ENCODE results near the gene FIP1L1.

The FIP1L1 gene

GRCh38 chr4:53476232-53477037, 99.0 kb downstream of the FIP1L1 start:
- DNase-seq (ENCODE audit: low read depth), result no peak

- DNase-seq (ENCODE audit: low read depth), result no peak
Observed at GRCh38 chr4:53477038-53477565, 99.7 kb downstream of the FIP1L1 start.

DNA sequence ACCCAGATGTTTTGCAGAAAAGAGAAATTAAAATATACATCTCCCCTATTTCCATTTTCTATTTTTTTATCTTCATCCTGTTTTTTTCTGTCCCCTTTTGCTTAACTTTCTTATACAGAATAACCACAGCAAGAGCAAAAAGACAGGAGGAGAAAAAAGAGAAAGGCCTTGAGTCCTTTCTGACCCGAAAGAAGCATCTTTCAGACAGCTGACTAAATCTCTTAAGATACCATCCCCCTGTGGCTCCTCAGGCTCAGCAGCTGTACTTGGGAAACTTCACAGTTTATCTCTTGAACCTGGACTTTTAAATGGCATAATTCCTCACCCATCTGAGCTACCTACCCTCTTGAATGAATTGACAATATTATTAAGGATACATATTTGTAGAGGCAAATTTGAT, 100.2 kb downstream of the FIP1L1 start:
- no peak for DNase-seq (ENCODE audit: low read depth)

GRCh38 chr4:53478671-53479456, 101.4 kb downstream of the FIP1L1 start:
- no peak for DNase-seq (ENCODE audit: low read depth)

DNA sequence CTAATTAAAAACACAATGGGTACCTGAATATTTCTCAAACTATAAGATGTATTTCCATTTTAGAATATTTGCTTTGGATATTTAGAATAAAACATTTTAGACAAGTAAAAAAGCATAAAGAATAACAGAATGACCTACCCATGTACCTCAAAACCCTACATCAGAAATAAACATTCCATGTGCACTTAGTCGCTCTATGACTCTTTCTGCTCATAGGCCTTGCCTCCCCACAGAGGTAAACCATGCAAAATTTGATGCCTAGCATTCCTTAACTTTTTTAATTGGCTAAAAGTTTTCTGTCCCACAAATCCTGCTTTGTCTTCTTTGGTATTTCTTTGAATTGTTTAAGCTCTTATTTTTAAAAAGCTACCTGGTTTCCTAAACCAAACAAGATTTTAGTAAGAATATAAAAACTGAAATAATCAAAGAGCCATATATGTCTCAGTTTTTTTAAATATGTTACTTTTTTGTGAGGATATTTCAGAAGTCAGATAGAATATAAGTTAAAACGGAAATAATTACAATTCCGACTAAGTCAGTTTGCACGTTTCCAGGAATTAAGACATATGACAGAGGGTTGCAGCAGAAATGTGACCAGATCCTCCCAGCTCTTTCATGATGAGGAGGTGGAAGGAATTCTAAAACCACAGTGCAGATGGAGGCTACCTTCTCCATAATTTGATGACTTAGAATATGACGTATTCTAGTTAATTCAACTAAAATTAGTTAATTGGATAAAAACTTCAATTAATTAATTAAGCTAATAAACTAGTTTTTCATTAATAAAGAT, 102.5 kb downstream of the FIP1L1 start:
- no peak for DNase-seq (ENCODE audit: low read depth)

DNA sequence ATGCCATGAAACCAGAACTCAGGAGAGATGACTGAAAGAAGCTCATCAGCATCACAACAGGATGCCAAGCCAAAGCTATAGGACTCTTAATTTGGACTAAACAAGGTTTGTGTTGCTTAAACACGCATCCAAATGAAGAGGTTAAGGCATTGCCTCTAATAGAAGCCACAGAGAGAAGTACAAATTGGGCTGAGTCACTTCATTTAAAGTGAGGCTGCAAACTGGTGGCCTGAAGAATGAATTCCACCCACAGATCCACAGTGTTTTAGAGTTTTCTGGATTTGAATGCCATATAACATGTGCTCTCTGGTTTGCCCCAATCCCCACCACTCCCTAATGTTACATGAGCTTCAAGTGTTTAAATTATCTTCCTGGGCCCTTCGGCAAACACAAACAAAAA, 103.5 kb downstream of the FIP1L1 start:
- no peak for DNase-seq (ENCODE audit: low read depth)

DNA sequence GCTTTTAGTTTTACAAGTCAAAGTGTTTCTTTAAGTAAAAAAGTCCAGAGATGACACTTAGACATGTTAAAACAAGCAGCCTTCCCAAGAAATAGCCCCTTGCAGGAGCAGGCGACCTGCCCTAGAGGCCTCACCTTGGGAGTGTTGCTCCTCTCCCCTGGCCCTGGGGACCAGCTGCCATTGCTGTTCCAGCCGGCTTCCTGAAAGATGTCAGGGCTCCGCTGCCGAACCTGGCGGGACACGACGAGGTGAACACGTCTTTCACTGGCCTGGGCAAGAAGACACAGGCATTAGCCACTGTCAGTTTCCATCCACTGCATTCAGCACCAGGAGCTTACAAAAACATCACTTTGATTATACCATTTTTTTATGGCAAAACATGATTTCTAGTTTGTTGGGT, 104.1 kb downstream of the FIP1L1 start:
- DNase-seq (ENCODE audit: low read depth), result no peak

- no peak for DNase-seq (ENCODE audit: low read depth)
Observed at GRCh38 chr4:53483250-53483649, 105.8 kb downstream of the FIP1L1 start.

DNA sequence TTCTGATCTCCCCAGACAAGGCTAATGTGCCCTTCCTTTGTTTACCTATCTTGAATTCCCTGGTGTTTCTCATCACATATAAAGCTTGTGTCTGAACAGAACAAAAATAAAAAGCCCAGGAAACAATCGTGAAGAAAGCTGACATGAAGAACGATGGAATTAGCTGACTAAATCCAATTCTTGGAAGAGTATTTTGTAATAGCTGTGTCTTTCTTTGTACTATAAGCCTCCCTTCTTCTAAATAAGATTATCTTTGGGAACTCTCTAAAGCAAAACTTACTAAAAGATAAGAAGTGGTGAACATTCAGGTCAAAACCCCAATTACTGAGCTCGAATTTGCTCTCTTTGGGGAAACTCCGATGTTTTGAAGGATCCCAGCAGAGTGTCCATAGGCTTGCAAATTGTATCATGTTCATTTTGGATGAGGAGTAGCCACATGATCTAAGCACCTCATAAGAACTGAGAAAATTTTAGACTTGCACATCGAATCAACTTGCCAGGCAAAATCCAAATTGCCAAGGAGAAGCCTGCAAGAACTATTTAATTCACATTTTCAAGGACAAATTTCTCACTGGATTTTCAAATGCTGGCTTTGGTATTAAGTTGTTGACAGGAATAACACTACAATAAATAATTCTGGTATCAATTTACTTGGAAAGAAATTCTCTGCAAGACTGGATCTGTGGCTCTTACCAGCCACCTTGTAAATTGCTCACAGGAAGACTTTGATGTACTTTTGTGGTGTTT, 107.6 kb downstream of the FIP1L1 start:
- no peak for DNase-seq (ENCODE audit: low read depth)

DNA sequence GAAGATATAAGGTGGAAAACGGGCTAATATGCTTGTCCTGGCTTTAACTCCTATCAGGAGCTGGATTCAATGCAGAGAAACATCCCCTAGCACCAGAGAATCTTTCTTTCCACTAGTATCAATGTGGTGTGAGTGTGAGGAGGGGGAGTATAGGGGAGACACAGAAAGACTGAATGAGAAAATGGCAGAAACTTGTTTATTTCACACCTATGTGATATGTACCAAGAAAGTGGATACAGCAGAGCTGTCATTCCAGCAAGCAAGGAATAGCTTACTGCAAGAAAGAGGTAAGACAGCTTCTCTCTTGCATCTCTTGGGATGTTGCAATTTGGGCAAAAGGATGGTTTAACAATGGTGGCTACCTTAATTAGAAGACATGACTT, 108.2 kb downstream of the FIP1L1 start:
- no peak for DNase-seq (ENCODE audit: low read depth)

DNA sequence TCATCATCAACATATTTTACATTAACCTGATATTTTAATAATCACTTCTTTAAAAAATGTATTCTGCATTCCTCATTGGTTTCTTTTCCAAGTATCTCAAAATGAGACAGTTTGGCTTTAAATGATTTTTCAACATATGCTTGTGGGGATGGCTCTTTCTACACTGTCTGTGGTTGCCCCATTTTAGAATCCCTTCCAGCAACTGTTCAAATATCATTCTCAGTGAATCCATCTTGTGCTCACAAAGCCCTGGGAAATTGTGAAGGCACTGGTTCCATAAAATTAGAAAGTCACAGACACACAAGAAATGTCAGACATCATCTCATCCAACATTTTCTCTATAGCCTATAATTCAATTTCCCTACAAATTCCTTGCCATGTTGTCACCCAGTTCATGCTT, 110.3 kb downstream of the FIP1L1 start:
- DNase-seq (ENCODE audit: low read depth), result no peak

DNA sequence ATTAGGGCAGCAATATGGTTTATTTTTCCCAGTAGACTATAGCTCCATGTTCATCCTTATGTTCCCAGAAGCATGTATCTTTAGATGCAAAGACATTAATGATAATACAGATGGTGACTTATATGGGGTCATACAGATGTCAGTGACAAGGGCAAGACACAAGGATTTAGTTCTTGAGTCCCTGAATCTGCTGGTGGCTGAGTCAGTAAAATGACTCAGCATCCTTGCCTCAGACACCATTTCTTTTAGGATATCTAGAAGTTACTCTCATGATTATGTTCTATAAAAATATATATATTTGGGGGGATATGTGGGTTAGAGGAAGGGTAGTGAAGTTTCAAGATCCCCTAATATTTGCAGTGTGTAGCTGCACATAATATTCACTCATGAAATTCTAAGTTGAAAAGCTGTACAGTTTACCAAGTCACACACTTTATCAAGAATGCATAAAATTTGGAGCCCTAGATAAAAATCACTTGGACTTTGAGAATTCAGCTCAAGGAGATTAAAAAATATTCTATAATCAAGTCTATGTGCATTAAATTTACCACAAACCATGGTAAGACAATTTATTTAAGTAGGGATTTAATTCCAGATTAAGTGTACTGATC, 111.9 kb downstream of the FIP1L1 start:
- DNase-seq (ENCODE audit: low read depth), result no peak

- DNase-seq (ENCODE audit: low read depth), result no peak
Observed at GRCh38 chr4:53490161-53490956, 112.9 kb downstream of the FIP1L1 start.

GRCh38 chr4:53490965-53491622, 113.7 kb downstream of the FIP1L1 start:
- no peak for DNase-seq (ENCODE audit: low read depth)

- no peak for DNase-seq (ENCODE audit: low read depth)
Observed at GRCh38 chr4:53494851-53495250, 117.4 kb downstream of the FIP1L1 start.

DNA sequence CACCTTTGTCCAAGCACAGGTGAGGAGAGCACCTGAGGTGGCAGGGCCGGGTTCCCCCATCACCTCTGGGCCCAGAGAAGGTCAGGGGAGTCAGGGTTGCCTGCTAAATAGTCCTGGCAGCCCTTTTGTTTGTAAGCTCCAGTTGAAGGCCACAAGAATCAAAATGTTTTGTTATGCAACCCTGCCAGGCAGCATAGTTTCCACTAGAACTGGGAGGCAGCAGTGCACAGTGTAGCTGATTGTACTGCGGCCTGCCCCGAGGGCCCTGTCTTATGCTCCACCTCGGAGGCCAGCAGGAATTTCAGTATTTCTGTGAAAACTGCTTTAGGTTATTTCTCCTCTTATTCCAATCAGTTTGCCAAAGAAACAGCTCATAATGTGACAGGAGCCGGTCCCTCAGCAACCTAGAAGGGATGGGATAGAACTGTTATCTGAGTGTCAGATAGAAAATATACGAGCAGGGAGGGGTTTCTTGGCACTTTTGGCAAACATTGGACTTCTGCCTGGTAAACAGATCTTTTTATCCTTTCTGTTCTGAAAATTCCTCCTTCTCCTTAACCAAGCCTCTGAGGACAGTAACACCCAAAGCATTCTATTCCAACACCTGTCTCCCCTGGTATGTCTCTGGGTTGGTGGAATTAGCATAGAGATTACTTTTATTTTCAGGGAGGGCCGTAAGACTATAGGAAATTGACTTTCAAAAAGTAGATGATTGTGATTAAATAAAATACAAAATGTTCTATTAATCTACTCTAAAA, 120.2 kb downstream of the FIP1L1 start:
- no peak for DNase-seq (ENCODE audit: low read depth)

DNA sequence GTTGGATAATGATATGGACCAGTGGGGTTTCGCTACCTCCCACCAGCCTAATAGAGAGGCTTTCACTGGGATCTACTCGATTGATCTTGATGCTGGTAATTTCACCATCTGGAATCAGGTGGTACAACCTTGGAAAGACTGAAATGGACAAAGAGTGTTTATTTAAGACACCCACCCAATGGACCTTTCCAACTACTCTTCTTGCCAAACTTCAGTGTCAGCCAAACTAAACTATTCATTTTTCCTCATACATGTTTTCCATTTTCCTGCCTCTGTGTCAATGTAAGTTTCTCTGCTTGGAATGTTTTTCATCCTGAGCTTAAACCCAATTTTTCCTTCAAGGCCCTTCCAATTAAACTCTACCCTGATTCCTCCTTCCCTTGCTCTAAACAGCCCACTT, 121.3 kb downstream of the FIP1L1 start:
- DNase-seq (ENCODE audit: low read depth), result no peak

GRCh38 chr4:53499791-53500190, 122.3 kb downstream of the FIP1L1 start:
- no peak for DNase-seq (ENCODE audit: low read depth)

DNA sequence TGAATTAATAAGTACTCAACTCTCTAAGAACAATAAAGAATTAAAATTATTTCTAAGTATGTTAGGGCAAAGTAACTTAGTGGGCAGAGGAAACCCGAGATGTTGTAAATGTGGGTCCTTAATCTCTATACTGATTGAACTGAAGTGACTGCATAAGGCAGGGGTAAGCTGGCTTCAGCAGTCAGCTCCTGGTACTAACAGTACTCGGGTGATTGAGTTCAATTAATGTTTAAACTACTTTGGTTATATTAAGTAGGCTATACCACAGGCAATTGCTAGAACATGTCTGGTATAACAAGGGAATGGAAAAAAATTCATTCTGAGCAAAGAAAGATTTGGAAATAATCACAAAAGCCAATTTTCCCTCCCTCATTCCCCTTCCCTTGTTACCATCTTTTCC, 123.1 kb downstream of the FIP1L1 start:
- DNase-seq (ENCODE audit: low read depth), result no peak

All from activated T-cell treated with anti-CD3 and anti-CD28 coated beads for 1 hour (primary cell).